ENCODE data around the gene GARIN5B. TPM values are rescaled to one million over a fixed set of nuclear protein-coding genes. Genes with fewer than 3 reads are reported as not detected.

GARIN5B gene
- total and polyA plus RNA-seq, 7 donors, result not detected

DNA sequence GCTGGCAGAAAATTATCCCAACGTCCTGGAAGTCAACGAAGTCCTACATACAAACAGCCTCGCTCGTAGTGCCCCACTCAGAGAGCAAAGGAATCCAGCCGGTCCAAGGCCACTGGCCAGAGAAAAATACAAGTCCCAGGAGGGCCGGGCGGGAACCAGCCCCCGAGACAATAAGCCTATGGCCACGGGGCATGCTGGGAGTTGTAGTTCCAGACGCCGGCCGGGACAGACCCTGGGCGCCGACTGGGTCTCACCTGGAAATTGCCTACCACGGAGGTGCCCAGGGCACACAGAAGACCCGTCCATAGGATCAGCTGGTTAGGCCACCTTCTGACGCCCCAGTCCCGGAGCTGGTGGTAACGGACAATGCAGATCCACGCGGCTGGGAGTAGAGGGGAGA is 43.3 kb downstream of the GARIN5B start:
- Histone ChIP-seq H3K9me3 (no peaks in the 10 kb centered on the region), H3K36me3 (no peaks in the 10 kb centered on the region), H3K27ac (no peak overlapping the region), H3K27me3 (peaks cover 0 to 11% (median 6%) of the 10 kb centered on the region in 3 donors), H3K4me1 (peaks cover 0 to 5% (median 0%) of the 10 kb centered on the region in 4 donors), H3K4me3 (no peak overlapping the region)
- no peak for TF ChIP-seq POLR2A (IDR thresholded peaks at IDR 0.05)
- TF ChIP-seq, protein P1, sequence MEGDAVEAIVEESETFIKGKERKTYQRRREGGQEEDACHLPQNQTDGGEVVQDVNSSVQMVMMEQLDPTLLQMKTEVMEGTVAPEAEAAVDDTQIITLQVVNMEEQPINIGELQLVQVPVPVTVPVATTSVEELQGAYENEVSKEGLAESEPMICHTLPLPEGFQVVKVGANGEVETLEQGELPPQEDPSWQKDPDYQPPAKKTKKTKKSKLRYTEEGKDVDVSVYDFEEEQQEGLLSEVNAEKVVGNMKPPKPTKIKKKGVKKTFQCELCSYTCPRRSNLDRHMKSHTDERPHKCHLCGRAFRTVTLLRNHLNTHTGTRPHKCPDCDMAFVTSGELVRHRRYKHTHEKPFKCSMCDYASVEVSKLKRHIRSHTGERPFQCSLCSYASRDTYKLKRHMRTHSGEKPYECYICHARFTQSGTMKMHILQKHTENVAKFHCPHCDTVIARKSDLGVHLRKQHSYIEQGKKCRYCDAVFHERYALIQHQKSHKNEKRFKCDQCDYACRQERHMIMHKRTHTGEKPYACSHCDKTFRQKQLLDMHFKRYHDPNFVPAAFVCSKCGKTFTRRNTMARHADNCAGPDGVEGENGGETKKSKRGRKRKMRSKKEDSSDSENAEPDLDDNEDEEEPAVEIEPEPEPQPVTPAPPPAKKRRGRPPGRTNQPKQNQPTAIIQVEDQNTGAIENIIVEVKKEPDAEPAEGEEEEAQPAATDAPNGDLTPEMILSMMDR (IDR thresholded peaks at IDR 0.05), result no peak
- TF ChIP-seq POLR2AphosphoS5 (IDR thresholded peaks at IDR 0.05), result no peak
- no peak for TF ChIP-seq EP300 (IDR thresholded peaks at IDR 0.05)
- WGBS, 2 donors, result 58 to 61% methylated on average over 21 of the region's 21 CpGs
- intact Hi-C loops (cut with DNase I), result no loop called here
- no peak for DNase-seq

DNA sequence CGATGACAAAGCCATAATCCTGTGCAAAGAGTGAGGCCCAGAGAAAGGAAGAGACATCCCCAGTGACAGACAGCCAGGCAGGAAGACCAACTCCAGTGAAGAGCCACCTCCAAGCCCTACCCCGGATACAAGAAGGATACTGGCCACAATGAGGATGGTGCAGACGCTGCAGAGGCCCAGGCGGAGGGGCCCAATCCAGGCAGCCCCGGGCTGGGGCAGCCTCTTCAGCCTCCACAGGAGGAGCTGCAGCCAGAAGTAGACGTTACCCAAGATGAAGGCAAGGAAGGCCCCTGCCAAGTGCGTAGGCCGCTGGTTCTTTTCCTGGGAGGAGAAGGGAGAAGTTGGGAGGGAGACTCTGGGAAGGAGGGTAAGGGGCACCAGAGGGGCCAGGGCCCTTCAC is 46.4 kb downstream of the GARIN5B start:
- no peak for TF ChIP-seq POLR2AphosphoS5 (IDR thresholded peaks at IDR 0.05)
- TF ChIP-seq EP300 (IDR thresholded peaks at IDR 0.05), result no peak
- TF ChIP-seq, protein P1 (IDR thresholded peaks at IDR 0.05), result no peak
- TF ChIP-seq POLR2A (IDR thresholded peaks at IDR 0.05), result no peak
- Histone ChIP-seq H3K27ac (no peak overlapping the region), H3K9me3 (no peaks in the 10 kb centered on the region), H3K4me3 (no peak overlapping the region), H3K4me1 (peaks cover 0 to 5% (median 0%) of the 10 kb centered on the region in 4 donors), H3K27me3 (peaks cover 0 to 11% (median 6%) of the 10 kb centered on the region in 3 donors), H3K36me3 (no peaks in the 10 kb centered on the region)
- DNase-seq, result no peak
- 89% methylated on average over 8 of the region's 8 CpGs for WGBS, 2 donors
- intact Hi-C loops (cut with DNase I), result no loop called here

DNA sequence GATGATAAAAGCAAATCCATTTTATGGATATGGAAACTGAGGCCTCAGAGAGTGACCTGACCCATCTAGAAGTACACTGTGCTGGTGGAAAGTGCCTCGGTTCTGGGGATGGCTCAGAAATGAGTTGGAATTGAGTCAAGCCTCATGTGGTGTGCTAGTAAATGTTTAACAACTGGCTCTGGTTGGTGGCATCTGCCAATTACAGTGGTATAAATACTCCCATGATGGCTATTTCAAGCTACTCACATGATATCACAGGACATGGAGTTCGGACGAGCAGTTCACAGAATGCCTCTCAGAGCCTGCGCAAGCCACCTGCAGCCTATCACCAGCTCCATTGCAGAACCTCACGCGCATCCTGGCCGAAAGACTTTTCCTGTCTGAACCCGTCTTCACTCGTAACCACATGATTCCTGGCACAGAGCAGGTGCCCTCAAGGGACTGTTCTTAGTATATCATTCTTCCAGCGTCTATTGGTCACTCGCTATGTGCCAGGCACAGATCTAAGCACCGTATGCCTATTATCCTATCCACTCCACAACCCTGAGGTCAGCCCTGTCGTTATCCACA is 47.0 kb downstream of the GARIN5B start:
- 88 to 89% methylated on average over 13 of the region's 13 CpGs for whole genome bisulfite sequencing, 2 donors
- Histone ChIP-seq H3K27me3 (peaks cover 0 to 11% (median 6%) of the 10 kb centered on the region in 3 donors), H3K27ac (no peak overlapping the region), H3K9me3 (no peaks in the 10 kb centered on the region), H3K36me3 (no peaks in the 10 kb centered on the region), H3K4me1 (peaks cover 0 to 5% (median 0%) of the 10 kb centered on the region in 4 donors), H3K4me3 (no peak overlapping the region)
- no peak for TF ChIP-seq POLR2A (IDR thresholded peaks at IDR 0.05)
- no peak for TF ChIP-seq POLR2AphosphoS5 (IDR thresholded peaks at IDR 0.05)
- TF ChIP-seq, protein P1 (IDR thresholded peaks at IDR 0.05), result no peak
- no peak for TF ChIP-seq EP300 (IDR thresholded peaks at IDR 0.05)
- no peak for DNase-seq
- intact Hi-C loops (cut with DNase I), result no loop called here

DNA sequence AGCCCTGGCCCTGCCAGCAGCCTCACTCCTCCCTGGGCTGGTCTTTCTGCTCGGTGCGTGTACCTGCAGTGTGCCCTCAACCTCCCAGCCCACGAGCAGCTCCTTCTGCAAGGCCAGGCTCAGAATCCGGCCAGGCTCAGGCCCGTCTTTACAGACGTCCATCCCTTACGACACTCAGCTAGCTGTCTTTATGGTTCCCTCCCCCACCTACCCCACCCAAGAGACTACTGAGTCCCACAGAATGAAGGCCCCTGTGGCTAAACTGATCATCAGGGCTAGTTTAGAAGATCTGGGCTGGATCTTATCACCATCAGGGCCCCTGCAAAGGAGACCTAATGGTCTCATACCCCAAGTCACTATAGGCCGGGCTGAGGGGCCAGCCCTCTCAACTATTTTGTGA is 48.7 kb downstream of the GARIN5B start:
- no peak for DNase-seq
- Histone ChIP-seq H3K9me3 (no peaks in the 10 kb centered on the region), H3K27me3 (no peaks in the 10 kb centered on the region), H3K4me3 (no peak overlapping the region), H3K4me1 (no peaks in the 10 kb centered on the region), H3K27ac (no peak overlapping the region), H3K36me3 (peaks cover 0 to 4% (median 1%) of the 10 kb centered on the region in 4 donors)
- no peak for TF ChIP-seq EP300 (IDR thresholded peaks at IDR 0.05)
- TF ChIP-seq, protein P1 (IDR thresholded peaks at IDR 0.05), result no peak
- no peak for TF ChIP-seq POLR2AphosphoS5 (IDR thresholded peaks at IDR 0.05)
- TF ChIP-seq POLR2A (IDR thresholded peaks at IDR 0.05), result no peak
- 91 to 92% methylated on average over 8 of the region's 8 CpGs for WGBS, 2 donors
- intact Hi-C loops (cut with DNase I), result no loop called here
